Suprapubic skin (tissue), 4 donors: Measurements from ENCODE around the gene NPLOC4.

Experiments used
- EP300 ChIP-seq: sonication (generic); formaldehyde crosslinking; IDR thresholded peaks from one replicate; pipeline ENCODE4 v1.6.1; 2017; ENCODE audit warnings: antibody characterized with exemption
- POLR2AphosphoS5 ChIP-seq, 3 donors: sonication (generic); formaldehyde crosslinking; IDR thresholded peaks; one replicate each; pipeline ENCODE4 v1.6.1; 2017; ENCODE audit warnings: antibody characterized with exemption in 3 of 3
- TF ChIP-seq, protein P1 (sequence below), 2 donors: fragments of 200-600 bp in 1 of 2; fragments of 450-650 bp in 1 of 2; sonication (generic) in 1 of 2; IDR thresholded peaks; one replicate each; pipeline ENCODE4 v1.5.1; 2016 to 2019; ENCODE audit warnings: antibody characterized with exemption in 2 of 2, mild to moderate bottlenecking in 1 of 2, moderate library complexity in 1 of 2

DNA sequence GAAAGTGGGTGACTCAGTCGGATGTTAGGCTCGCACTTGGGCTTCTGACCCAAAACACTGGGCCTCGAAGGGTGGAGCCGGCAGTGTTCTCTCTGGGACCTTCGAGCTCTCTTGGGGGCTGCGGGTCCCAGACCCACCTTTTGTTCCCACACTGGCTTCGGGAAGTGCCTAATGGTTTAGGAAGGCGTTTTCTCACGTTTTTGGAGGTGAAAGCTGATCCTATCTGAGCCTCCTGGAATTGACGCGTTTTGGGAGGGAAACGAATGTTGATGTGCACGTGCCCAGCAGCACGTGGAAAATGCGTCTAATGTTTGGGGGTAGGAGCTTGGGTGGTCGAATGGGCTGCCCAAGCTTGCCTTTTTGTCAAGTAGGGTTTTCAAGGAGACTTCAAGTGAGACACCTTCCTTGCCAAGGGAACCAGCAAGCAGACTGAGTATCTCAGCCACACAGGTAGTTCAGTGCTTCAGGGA is 47.6 kb upstream of the NPLOC4 start:
- TF ChIP-seq EP300 (no peak), POLR2AphosphoS5 (IDR thresholded peaks at IDR 0.05) (no peak)
- TF ChIP-seq, protein P1, sequence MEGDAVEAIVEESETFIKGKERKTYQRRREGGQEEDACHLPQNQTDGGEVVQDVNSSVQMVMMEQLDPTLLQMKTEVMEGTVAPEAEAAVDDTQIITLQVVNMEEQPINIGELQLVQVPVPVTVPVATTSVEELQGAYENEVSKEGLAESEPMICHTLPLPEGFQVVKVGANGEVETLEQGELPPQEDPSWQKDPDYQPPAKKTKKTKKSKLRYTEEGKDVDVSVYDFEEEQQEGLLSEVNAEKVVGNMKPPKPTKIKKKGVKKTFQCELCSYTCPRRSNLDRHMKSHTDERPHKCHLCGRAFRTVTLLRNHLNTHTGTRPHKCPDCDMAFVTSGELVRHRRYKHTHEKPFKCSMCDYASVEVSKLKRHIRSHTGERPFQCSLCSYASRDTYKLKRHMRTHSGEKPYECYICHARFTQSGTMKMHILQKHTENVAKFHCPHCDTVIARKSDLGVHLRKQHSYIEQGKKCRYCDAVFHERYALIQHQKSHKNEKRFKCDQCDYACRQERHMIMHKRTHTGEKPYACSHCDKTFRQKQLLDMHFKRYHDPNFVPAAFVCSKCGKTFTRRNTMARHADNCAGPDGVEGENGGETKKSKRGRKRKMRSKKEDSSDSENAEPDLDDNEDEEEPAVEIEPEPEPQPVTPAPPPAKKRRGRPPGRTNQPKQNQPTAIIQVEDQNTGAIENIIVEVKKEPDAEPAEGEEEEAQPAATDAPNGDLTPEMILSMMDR (IDR thresholded peaks at IDR 0.05) = no peak
